ENCODE measurements around the gene MYO16.

MYO16 gene

DNA sequence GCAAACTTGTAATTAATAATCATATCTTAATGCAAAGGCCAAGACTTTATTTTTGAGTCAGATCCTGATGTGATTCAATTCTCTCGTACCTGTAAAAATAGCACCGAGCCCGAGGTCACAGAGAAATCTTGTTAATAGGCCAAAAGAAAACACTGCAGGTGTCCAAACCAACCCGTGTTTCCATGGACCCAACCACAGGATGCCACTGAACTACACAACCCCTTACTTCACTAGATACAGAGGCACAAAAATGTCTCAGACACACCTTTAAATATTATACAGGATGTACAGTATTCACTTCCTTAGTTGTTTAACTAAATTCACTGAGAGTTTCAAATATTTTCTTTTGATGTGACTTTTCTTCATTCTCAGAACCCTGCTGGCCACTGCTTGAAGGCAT is 530.9 kb downstream of the MYO16 start:
- no peak for DNase-seq

DNA sequence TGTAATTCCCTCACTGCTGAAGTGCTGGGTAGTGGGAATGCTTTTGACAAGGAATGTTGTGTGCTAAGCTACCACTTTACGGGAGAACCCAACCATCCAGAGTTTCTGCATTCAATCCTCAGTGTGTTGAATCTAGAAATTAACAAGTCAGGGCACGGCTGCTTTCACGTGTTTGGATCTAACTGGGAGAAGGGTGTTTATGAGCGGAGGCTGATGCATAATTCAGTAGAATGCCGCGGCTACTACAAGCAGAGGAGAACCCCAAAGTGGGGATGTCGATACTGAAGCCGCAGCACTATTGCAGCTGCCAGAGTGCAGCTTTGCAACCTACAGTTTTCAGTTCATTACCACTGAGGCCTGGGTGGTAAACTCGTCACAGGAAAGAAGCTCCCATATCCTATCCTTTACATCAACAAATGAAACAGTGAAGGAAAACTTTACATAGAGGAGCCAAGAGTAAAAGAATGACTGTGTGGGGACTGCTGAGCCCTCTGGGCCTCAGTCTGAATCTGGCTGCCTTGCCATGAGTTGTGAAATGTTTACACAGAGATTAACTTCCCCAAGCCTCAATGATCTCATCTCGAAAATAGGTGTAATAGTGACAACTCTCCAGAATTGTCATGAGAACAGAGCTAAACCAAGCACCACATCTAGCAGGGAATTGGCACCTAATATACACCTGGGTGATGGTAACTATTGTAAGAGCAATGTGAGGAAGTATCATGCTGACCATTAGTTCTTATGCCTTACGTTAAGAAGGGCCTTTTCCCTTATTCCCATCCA is 531.7 kb downstream of the MYO16 start:
- DNase-seq = no peak

GRCh38 chr13:109162248-109163036 is 533.0 kb downstream of the MYO16 start:
- DNase-seq = no peak

GRCh38 chr13:109163037-109163379 is 533.6 kb downstream of the MYO16 start:
- no peak for DNase-seq

DNA sequence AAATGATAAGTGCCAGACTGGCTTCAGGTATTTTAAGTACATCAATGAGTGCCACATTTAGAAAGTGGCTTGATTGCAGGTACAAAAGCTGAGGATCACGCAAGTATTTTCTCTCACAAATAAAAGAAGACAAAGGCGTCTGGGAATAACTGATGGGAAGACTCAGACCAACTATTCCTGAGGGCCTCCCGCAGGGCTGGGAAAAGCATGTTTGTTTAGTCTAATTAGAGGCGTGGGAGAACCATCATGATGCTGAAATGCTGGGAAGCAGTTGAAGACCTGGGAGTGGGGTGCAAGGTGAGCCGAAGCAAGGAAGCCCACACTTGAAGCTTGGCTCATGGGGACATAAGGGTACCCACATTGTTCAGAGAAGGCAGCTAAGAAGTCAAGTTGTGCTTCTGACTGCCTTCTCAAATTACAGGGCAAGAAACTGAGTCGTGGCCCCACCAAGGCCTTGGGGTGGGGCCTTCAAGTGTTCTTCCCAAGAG is 536.0 kb downstream of the MYO16 start:
- DNase-seq = no peak

- no peak for DNase-seq
Observed at GRCh38 chr13:109166804-109167203, 537.4 kb downstream of the MYO16 start.

DNA sequence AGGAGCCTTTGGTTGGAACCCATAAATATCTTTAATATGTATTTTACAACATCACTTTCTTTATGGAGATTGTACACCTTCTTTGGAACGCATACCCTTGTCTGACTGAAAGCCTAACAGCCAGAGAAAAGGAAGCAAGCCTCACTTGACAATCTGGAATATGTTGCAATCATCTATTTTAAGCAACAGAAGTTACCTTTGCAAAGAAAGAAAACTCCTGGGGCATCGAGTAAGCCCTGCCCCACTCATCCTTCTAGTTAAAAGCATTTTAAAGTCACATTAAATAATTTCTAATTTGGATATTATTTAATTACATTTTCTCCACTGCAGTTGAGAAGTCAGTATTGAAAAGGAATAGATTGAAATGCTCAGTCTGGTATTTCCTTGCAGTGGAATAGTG is 542.7 kb downstream of the MYO16 start:
- DNase-seq = no peak

GRCh38 chr13:109175666-109176065 is 546.3 kb downstream of the MYO16 start:
- DNase-seq = no peak

- DNase-seq = no peak
Observed at GRCh38 chr13:109180905-109181425, 551.6 kb downstream of the MYO16 start.

GRCh38 chr13:109182777-109183465 is 553.5 kb downstream of the MYO16 start:
- no peak for DNase-seq

DNA sequence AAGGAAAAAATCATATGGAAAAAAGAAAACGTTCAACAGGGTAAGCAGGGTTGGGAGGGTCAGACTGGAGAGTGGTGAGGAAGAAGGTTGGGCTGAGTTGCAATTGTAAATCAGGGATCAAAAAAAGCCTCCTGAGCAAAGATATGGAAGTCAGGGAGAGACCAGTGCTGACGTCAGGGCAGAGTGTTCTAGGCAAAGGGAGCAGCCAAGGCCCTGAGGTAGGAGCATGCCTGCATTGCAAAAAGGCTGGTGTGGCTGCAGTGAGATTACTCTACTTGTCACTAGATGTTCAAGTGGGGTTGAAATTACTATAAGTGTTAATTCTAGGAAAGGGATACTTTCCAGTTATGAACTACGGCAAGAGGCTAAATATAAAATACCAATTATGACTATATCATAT is 562.0 kb downstream of the MYO16 start:
- no peak for DNase-seq

- no peak for DNase-seq
Observed at GRCh38 chr13:109192306-109192705, 562.9 kb downstream of the MYO16 start.

GRCh38 chr13:109196948-109197347 is 567.5 kb downstream of the MYO16 start:
- no peak for DNase-seq

GRCh38 chr13:109198585-109198984 is 569.2 kb downstream of the MYO16 start:
- no peak for DNase-seq

DNA sequence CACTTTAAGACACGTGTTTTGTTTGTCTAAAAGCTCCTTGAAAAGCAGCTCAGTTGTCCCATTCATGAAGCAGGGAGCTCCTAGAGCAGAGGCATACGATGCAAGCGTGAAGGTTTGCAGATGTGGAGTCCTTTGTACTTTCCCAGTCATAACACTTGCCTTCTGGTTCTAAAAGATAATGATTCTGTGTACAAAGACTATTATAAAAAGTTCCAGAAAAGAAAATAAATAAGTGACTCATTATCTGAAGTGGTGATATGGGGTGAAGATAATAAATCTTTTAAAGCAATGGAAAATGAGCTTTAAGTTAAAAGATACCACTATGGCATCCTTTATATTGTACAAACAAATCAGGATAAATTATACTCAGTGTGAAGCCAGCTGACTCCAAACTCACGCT is 569.9 kb downstream of the MYO16 start:
- DNase-seq = no peak

DNA sequence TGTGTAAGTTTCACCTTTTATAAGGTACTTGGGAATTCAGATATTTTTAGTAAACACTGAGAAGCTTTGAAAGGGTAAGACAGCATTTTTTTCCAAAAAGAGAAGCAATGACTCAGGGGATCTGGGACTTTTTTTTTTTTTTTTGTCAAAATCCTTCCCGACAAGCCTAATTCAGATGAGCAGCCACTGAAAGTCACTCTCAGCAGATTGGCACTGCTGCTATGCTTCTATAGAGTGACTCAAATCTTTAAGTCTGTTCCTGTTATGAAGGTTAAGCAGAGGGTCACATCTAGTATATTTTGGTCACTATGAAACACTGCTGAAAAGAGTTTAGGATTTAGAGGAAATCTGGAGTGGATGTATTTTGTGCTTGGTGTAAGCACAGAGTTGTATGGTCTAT is 571.1 kb downstream of the MYO16 start:
- no peak for DNase-seq

GRCh38 chr13:109203587-109203986 is 574.2 kb downstream of the MYO16 start:
- DNase-seq = no peak

GRCh38 chr13:109204252-109204651 is 574.8 kb downstream of the MYO16 start:
- no peak for DNase-seq

DNA sequence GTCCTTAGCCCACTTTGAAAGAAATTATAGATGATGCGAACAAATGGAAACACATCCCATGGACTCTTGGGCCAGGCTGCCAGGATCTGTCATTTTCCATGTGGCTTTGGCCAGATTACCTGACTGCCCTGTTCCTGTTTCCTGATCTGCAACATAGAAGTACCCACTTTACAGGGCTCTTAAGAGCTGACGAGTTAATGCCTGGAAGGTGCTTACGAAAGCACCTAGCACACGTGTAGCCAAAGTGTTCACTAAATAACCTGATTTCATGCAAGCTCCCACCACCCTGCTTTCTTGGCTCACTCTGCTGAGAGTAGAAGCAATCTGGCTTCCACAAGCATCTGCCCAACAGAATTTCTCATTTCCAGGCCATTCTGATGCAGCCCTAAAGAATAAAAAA is 575.2 kb downstream of the MYO16 start:
- no peak for DNase-seq

GRCh38 chr13:109205315-109205714 is 575.9 kb downstream of the MYO16 start:
- no peak for DNase-seq

- no peak for DNase-seq
Observed at GRCh38 chr13:109206616-109207015, 577.2 kb downstream of the MYO16 start.

- no peak for DNase-seq
Observed at GRCh38 chr13:109207622-109208021, 578.2 kb downstream of the MYO16 start.

- DNase-seq = no peak
Observed at GRCh38 chr13:109208522-109208921, 579.1 kb downstream of the MYO16 start.

All from stimulated activated CD4-positive, alpha-beta T cell treated with anti-CD3 and anti-CD28 coated beads, Interleukin-4, amount 100 ng/mL, for 24 hours (primary cell).